T follicular helper cell (primary cell): Measurements from ENCODE around the gene LRRN4CL.
"Not testable (repeated sequence)": the region's sequence is repeated elsewhere in the genome, so short reads cannot be mapped to it uniquely, and the experiment has no call there.

Source experiments
- DNase-seq: peaks from one replicate; pipeline ENCODE4 v3.0.0-alpha.2; 2020; ENCODE audit warnings: low read depth

LRRN4CL gene

GRCh38 chr11:62676698-62677097, 12.6 kb downstream of the LRRN4CL start:
- no peak for DNase-seq

GRCh38 chr11:62675415-62675814, 13.9 kb downstream of the LRRN4CL start:
- DNase-seq, result not testable (repeated sequence)

- no peak for DNase-seq
These were observed 16.2 kb downstream of the LRRN4CL start for GRCh38 chr11:62673196-62673525.

- DNase-seq, result peak; percentile 48
These were observed 17.5 kb downstream of the LRRN4CL start, which contains the start of the genes LBHD1 and UQCC3 for GRCh38 chr11:62671608-62672389. TSS of gene LBHD1 (minus strand) at chr11:62672267. CDS start at chr11:62670031, 2,236 bp downstream. TSS of gene UQCC3 (plus strand) at chr11:62671673. CDS start at chr11:62671746, 73 bp downstream.

- DNase-seq, result no peak
These were observed 18.1 kb downstream of the LRRN4CL start for GRCh38 chr11:62671236-62671607.

- no peak for DNase-seq
These were observed 19.7 kb downstream of the LRRN4CL start for GRCh38 chr11:62669420-62670161.

- DNase-seq, result no peak
These were observed 21.9 kb downstream of the LRRN4CL start for GRCh38 chr11:62667460-62667859.

GRCh38 chr11:62666259-62666926, 22.9 kb downstream of the LRRN4CL start:
- DNase-seq, result no peak

- peak; percentile 38 for DNase-seq
These were observed 23.6 kb downstream of the LRRN4CL start for GRCh38 chr11:62665599-62666258.

- peak; percentile 92 for DNase-seq
These were observed 24.2 kb downstream of the LRRN4CL start, which contains the start of the genes C11orf98 and CSKMT for GRCh38 chr11:62665075-62665598. TSS of gene C11orf98 (minus strand) at chr11:62665210. CDS start at chr11:62665169, 41 bp downstream. TSS of gene CSKMT (plus strand) at chr11:62665312. CDS start at chr11:62665880, 568 bp downstream.

- DNase-seq, result peak; percentile 37
These were observed 24.8 kb downstream of the LRRN4CL start for GRCh38 chr11:62664405-62665074.

GRCh38 chr11:62656796-62657429, 32.4 kb downstream of the LRRN4CL start:
- DNase-seq, result no peak

GRCh38 chr11:62654297-62654696, 35.0 kb downstream of the LRRN4CL start:
- no peak for DNase-seq

- peak; percentile 56 for DNase-seq
These were observed 36.9 kb downstream of the LRRN4CL start for GRCh38 chr11:62652161-62653006.

GRCh38 chr11:62650283-62650682, 39.0 kb downstream of the LRRN4CL start:
- not testable (repeated sequence) for DNase-seq

- DNase-seq, result no peak
These were observed 39.8 kb downstream of the LRRN4CL start for GRCh38 chr11:62649486-62649885.

GRCh38 chr11:62648967-62649364, 40.4 kb downstream of the LRRN4CL start:
- DNase-seq, result no peak

- no peak for DNase-seq
These were observed 41.0 kb downstream of the LRRN4CL start for GRCh38 chr11:62648185-62648966.

GRCh38 chr11:62647609-62648005, 41.7 kb downstream of the LRRN4CL start:
- DNase-seq, result no peak
